Measurements from ENCODE around the gene NHLH2. TPM values are rescaled to one million over a fixed set of nuclear protein-coding genes. Genes with fewer than 3 reads are reported as not detected.

The NHLH2 gene
- total RNA-seq, 2 experiments from 2014 or later = not detected

GRCh38 chr1:115877511-115877910 lies 36.6 kb upstream of the NHLH2 start:
- H3K27me3 ChIP-seq (ENCODE audit: control insufficient read depth in 1 of 2, insufficient read depth in 2 of 2, low read length in 2 of 2) = peaks cover 3 to 10% of the 10 kb centered on the region in 2 experiments
- no peaks in the 10 kb centered on the region for H3K9me3 Mint-ChIP-seq
- H3K4me3 ChIP-seq (ENCODE audit: low read length) = no peak overlapping the region
- ATAC-seq (ENCODE audit: poor library complexity) = no peak
- ChIA-PET CTCF (no interaction called here), POLR2A (no interaction called here)
- no peak for TF ChIP-seq CTCF (IDR thresholded peaks at IDR 0.05)
- no peak for DNase-seq
- H3K4me1 Mint-ChIP-seq (ENCODE audit: low read depth) = no peaks in the 10 kb centered on the region
- peaks cover 39% of the 10 kb centered on the region for H3K27me3 Mint-ChIP-seq
- H3K36me3 ChIP-seq (ENCODE audit: insufficient read depth, low read length) = no peaks in the 10 kb centered on the region
- no peaks in the 10 kb centered on the region for H3K4me1 ChIP-seq (ENCODE audit: insufficient read depth, low read length)
- H3K9me3 ChIP-seq (ENCODE audit: control insufficient read depth in 1 of 2, insufficient read depth in 1 of 2, low read length in 2 of 2) = no peaks in the 10 kb centered on the region
- no peak overlapping the region for H3K27ac Mint-ChIP-seq
- no peaks in the 10 kb centered on the region for H3K36me3 Mint-ChIP-seq (ENCODE audit: low read depth)
- H3K4me3 Mint-ChIP-seq = no peak overlapping the region
- no peak overlapping the region for H3K27ac ChIP-seq (ENCODE audit: low read depth in 1 of 2, low read length in 2 of 2)
- intact Hi-C loops (cut with DNase I, micrococcal nuclease) = loop anchor here in 1 of 2 experiments (5.0 kb wide), 1 partner anchor 50 kb away; no protein-coding TSS in a partner anchor

- Histone ChIP-seq H3K4me3 (ENCODE audit: low read length) (no peak overlapping the region), H3K4me1 (ENCODE audit: insufficient read depth, low read length) (no peaks in the 10 kb centered on the region), H3K27me3 (ENCODE audit: control insufficient read depth in 1 of 2, insufficient read depth in 2 of 2, low read length in 2 of 2) (peaks cover 3 to 10% of the 10 kb centered on the region in 2 experiments), H3K27ac (ENCODE audit: low read depth in 1 of 2, low read length in 2 of 2) (no peak overlapping the region), H3K36me3 (ENCODE audit: insufficient read depth, low read length) (no peaks in the 10 kb centered on the region), H3K9me3 (ENCODE audit: control insufficient read depth in 1 of 2, insufficient read depth in 1 of 2, low read length in 2 of 2) (no peaks in the 10 kb centered on the region)
- ChIA-PET POLR2A (no interaction called here), CTCF (no interaction called here)
- Mint-ChIP-seq H3K4me1 (ENCODE audit: low read depth) (no peaks in the 10 kb centered on the region), H3K27me3 (peaks cover 45% of the 10 kb centered on the region), H3K9me3 (no peaks in the 10 kb centered on the region), H3K36me3 (ENCODE audit: low read depth) (no peaks in the 10 kb centered on the region), H3K4me3 (no peak overlapping the region), H3K27ac (no peak overlapping the region)
- DNase-seq (no peak), ATAC-seq (ENCODE audit: poor library complexity) (no peak)
- no peak for TF ChIP-seq CTCF (IDR thresholded peaks at IDR 0.05)
- intact Hi-C loops (cut with DNase I, micrococcal nuclease) = loop anchor here in 1 of 2 experiments (5.0 kb wide), 1 partner anchor 48 kb away; no protein-coding TSS in a partner anchor
These were observed 34.0 kb upstream of the NHLH2 start for GRCh38 chr1:115874904-115875303.

- H3K36me3 Mint-ChIP-seq (ENCODE audit: low read depth) = no peaks in the 10 kb centered on the region
- no peak overlapping the region for H3K27ac Mint-ChIP-seq
- TF ChIP-seq CTCF (IDR thresholded peaks at IDR 0.05) = no peak
- CTCF ChIA-PET = interaction anchor here (0.7 kb wide), 1 partner anchor 59 kb away, joined by 3 read pairs; no protein-coding TSS in a partner anchor
- Histone ChIP-seq H3K36me3 (ENCODE audit: insufficient read depth, low read length) (no peaks in the 10 kb centered on the region), H3K4me3 (ENCODE audit: low read length) (no peak overlapping the region), H3K27ac (ENCODE audit: low read depth in 1 of 2, low read length in 2 of 2) (no peak overlapping the region), H3K27me3 (ENCODE audit: control insufficient read depth in 1 of 2, insufficient read depth in 2 of 2, low read length in 2 of 2) (peaks cover 3 to 10% of the 10 kb centered on the region in 2 experiments), H3K4me1 (ENCODE audit: insufficient read depth, low read length) (no peaks in the 10 kb centered on the region), H3K9me3 (ENCODE audit: control insufficient read depth in 1 of 2, insufficient read depth in 1 of 2, low read length in 2 of 2) (no peaks in the 10 kb centered on the region)
- POLR2A ChIA-PET = no interaction called here
- peaks cover 45% of the 10 kb centered on the region for H3K27me3 Mint-ChIP-seq
- no peak for ATAC-seq (ENCODE audit: poor library complexity)
- H3K4me1 Mint-ChIP-seq (ENCODE audit: low read depth) = no peaks in the 10 kb centered on the region
- no peaks in the 10 kb centered on the region for H3K9me3 Mint-ChIP-seq
- H3K4me3 Mint-ChIP-seq = no peak overlapping the region
- DNase-seq = no peak
- intact Hi-C loops (cut with DNase I, micrococcal nuclease) = no loop called here
These were observed 33.6 kb upstream of the NHLH2 start for GRCh38 chr1:115874497-115874896.
